Hematopoietic multipotent progenitor cell (in vitro differentiated cells): ENCODE measurements around the gene NIFK. TPM values are rescaled to one million over a fixed set of nuclear protein-coding genes. Genes with fewer than 3 reads are reported as not detected.

Experiments used
- DNase-seq, 3 donors: peaks; one replicate each; pipeline ENCODE4 v3.0.0-alpha.2; 2011 to 2015; ENCODE audit warnings: low read depth in 2 of 3, low spot score in 2 of 3
- total RNA-seq: library from RNA; depleted of rRNA; stranded (reverse); fragments of >200 nt; gene quantifications from one replicate; pipeline ENCODE4 v1.2.3, GENCODE V29; 2012

The NIFK gene
- total RNA-seq, result 17.0 TPM

DNA sequence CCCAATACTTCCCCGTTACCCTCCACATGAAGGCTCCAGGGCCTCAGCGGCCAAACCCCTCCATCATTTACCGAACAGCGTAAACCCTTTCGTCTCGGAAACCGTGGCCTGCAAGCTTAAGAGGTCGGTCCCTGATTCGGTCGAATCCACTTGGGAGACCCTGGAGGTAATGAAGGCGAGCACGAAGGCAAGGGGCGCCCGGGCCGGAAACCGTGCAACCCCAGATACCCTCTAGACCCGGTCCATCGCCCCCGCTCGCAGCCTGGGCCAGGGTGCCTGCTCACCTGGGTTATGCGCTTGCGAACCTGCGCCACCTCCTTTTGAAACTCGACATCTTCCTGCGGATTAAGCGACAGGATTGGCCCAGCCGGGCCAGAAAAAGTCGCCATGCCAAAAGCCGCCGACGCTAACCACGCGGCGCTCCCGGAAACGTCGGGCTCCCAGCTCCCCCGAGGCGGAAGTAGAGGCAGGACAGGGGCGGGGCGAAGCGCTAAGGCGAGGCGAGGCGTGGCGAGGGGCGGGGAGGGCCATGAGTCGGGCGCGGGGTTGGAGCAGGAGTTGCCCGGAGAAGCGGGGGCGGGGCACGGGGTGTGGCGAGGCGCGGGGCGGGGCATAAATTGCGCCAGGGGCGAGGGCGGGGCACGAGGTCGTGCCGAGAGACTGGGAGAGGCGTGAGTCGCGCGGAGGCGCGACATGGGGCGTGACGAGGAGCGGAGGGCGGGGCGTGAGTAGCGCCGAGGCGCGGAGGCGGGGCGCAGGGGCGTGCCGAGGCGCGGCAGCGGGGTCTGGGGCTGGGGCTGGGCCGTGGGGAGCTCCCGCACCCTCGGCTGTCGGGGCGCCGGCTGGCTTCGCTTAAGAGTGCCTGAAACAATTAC lies at the start of gene NIFK:
Gene NIFK (minus strand): TSS at position 414 of the 875 bp plus-strand sequence. CDS start 25 bp downstream, at position 389.
- DNase-seq, result peak; percentile 97 to 99 (median 98)

- DNase-seq, result no peak
These were observed 46.5 kb upstream of the NIFK start for GRCh38 chr2:121783180-121783579.

GRCh38 chr2:121778741-121779487 lies 42.2 kb upstream of the NIFK start:
- no peak for DNase-seq

DNA sequence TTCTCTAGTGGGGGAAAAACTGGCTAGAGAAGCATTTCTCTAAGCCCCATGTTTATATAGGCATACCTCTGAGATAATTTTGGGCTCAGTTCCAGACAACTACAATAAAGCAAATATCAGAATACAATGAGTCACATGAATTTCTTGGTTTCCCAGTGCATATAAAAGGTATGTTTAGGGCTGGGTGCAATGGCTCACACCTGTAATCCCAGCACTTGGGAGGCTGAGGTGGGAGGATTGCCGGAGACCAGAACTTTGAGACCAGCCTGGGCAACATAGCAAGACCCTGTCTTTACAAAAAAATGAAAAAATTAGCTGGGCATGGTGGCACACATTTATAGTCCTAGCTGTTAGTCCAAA lies 41.0 kb upstream of the NIFK start:
- no peak for DNase-seq

GRCh38 chr2:121776885-121777698 lies 40.4 kb upstream of the NIFK start:
- DNase-seq, result no peak

- DNase-seq, result no peak
These were observed 39.7 kb upstream of the NIFK start for GRCh38 chr2:121776361-121776760.

GRCh38 chr2:121774235-121774634 lies 37.6 kb upstream of the NIFK start:
- DNase-seq, result no peak

DNA sequence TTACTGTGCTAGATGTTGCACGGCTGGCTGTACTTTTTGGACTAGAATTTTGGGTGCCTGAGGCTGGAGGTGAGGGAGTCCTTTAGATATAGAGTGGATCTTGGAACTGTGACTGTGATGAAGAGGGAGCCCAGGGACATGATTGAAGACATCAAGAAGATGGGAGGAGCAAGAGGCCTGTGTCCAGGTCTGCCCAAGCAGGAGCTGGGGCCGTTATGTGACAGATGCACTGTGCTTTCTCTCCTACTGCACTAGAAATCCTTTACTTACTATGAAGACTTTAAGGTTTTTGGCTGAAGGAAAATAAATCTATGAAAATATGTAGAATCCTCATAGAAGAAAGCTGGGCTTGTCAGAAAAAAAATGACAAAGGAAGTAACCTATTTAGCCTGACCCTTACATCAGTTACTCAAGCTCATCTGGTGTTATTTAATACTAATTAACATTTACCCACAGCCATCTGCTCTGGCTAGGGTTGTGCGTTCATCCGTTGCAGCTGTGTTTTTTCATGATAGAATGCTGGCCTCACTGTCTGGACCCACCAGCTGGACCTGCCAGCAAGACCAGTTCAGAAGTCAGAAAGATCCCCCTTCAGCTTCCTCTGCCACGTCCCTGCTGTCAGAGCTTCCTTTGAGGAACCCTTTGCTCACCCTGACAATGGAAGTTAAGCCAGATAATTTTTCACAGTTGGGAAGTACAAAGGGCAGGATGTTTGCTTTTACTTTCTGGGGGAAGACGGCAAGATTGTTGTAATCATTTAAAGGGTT lies 35.5 kb upstream of the NIFK start:
- no peak for DNase-seq

DNA sequence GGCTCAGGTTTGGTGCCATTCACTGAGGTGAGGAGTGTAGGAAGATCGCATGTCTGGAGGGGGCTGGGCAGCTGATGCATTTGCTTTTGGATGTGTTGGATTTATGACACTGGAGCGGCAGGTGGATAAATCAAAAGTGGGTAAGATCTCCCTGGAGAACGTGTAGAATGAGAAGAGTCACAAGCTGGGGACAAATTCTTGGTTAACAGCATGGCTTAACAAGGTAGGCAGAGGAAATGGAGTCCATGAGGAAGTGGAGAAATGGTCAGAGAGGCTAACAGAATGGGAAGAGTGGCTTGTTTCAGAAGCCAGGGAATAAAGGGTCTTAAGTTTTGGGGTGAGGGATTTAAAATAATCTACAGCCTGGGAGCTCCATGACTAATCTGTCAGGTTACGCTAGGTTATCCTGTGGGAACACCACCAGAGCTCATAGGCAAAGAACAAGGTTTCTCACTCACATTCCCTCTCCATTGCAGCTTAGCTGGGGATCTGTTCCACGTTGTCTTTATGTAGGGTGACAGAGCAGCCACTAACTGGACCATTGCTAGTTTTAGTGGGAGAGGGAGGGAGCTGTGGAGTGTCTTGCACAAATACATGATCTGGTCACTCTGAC lies 31.6 kb upstream of the NIFK start:
- DNase-seq, result no peak

DNA sequence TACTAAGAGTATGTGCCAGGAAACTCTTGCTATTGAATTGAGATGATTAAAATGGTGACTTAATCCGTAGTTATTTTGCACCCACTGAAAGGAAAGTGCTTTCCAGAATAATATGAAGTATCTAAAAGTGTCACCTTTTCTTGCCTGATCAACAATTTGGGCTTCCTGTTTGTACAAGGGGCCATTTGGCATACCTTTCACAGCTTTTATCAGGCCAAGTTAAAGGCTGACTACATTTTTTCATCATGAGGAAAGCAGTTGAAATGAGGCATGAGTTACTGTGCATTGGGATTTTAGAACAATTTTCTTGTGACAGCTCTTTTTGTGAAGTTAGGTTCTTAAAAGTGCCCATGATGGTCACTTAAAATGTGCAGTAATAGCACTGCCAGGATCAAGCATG lies 29.9 kb upstream of the NIFK start:
- no peak for DNase-seq

DNA sequence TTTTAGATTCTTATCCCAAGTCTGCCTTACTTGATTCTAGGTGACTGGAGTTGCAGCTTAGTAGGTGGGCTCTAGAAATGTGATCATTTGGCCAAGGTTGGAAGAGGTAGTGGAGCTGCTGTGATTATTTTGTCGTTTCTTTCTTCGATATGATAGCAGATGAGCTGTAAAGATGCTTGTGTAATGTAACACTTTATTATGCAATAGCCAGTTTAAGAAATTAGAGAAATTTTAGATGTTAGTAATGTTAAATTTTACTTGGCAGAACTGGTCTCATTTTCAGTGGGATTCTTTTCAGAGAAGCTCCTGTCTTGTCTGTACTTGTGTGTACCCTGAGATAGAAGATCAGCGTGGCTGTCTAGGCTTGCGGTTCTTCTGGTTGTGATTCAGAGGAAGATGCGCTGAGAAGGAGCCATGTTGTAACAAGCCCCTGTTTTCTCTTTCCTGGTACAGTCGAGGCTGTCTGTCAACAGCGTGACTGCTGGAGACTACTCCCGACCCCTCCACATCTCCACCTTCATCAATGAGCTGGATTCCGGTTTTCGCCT lies 28.1 kb upstream of the NIFK start:
- no peak for DNase-seq

GRCh38 chr2:121755237-121756111 lies 18.8 kb upstream of the NIFK start, which contains the start of gene TSN:
Gene TSN (plus strand): TSS chr2:121755651. CDS start chr2:121755780, 129 bp downstream.
- DNase-seq, result peak; percentile 98 to 99 (median 99)

DNA sequence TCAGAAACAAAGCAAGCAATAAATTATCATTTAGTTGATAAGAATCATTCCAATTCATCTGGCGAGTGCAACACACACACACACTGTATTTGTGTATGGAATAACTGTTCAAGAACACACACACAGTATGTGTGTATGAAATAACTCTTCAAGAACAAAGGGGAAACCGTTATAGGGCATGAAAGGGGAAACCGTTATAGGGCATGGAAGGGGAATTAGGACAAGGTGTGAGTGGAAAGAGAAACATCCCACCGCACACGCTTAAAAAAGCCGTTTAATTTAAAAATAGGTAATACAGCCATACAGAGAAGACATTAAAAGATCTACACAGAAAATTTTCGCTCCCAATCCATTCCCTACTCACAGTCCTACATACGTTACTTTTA lies 18.2 kb upstream of the NIFK start:
- DNase-seq, result no peak

DNA sequence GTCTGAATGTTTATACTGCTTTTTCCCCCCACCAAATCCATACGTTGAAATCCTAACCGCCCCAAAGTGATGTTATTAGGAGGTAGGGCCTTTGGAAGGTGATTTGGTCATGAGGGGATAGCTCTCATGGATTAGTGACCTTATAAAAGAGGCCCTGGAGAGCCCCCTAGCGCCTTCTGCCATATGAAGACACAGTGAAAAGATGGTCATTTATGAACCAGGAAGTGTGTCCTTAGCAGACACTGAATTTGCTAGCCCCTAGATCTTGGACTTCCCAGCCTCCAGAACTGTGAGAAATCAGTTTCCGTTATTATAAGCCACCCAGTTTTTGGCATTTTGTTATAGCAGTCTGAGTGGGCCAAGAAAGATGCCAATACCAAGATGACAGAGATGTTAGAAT lies 11.5 kb upstream of the NIFK start:
- peak in 1 of 3 donors; percentile 33 for DNase-seq

DNA sequence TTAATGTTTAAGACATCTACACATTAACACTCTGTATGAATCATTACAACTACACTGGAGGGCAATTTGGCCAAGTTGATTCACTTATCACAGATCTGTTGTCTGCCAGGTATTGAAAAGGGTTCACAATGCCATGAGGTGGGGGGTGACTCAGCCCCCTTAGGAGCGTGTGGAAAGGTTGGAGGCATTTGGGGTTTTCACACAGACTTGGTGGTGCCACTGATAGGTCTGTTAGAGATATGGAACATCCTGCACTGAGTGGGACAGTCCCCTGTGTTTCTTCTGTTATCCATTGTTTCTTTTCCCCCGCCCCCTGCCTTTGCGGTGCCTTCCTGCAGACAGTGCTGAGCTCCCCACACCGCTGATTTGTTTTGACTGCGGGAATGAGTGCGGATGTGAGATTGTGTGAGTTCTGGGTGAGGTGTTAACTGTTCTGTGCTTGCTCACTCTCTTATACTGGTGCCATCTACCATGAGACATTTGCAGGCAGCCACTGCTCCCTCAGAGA lies 9.4 kb upstream of the NIFK start:
- DNase-seq, result no peak

DNA sequence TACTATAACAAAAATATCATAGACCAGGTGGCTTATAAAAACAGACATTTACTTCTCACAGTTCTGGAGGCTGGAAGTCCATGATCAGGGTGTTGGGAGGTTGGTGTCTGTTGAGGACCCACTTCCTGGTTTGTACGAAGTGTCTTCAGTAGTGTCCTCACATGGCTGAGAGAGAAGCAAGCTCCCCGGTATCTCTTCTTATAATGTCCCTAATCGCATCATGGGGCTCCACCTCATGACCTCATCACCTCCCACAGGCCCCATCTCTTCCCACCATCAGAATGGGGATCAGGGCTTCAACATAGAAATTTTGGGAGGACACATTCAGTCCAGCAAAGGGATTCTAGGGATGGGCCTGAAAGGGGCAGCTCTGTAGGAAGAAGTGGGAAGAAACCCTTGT lies 4.8 kb upstream of the NIFK start:
- no peak for DNase-seq

DNA sequence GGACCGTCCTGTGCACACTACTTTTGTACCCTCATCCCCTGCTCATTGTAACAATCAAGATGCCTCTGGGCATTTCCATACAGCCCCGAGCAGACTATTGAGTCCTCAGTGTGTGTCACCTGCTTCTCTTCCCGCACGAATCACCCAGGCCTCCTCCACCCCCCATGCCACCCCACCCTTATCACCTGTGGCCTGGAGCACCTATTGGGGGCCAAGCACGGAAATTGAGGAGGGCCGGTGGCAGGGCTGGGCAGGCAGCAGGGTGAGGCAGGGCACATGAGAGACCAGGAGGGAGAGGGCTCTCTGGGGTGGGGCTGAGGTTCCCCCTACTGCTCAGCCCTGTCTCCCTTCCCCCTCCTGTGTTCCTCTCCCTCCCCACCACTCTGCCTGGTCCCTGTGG lies 4.3 kb upstream of the NIFK start:
- no peak for DNase-seq

- no peak for DNase-seq
These were observed 574 bp downstream of the NIFK start for GRCh38 chr2:121736140-121736461.
